ENCODE measurements around the gene KCNG2. TPM values are rescaled to one million over a fixed set of nuclear protein-coding genes. Genes with fewer than 3 reads are reported as not detected.

Gene KCNG2
- total RNA-seq, 1 experiment from 2014 or later = not detected

DNA sequence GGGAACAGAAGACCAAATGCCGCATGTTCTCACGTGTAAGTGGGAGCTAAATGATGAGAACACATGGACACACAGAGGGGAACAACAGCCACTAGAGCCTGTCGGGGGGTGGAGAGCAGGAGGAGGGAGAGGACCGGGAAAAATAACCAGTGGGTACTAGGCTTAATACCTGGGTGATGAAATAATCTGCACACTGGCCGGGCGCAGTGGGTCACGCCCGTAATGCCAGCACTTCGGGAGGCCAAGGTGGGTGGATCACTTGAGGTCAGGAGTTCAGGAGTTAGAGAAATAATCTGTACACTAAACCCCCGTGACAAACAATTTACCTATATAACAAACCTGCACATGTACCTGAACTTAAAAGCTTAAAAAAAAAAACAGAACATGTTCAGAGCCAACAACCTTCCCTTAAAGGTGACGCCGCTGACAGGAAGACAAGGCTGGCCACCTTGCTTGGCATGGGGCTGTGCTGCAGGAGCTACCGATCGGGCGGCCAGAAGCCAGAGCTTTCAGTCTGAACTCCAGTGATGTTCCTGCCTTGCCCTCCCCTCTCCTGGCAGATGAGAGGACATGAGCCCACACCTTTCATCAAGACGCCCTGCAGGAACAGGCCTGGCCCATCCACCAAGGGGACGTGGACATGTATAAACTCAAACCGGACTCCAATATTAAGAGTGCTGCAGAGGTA, 142.5 kb downstream of the KCNG2 start:
- Histone ChIP-seq H3K27ac (no peak overlapping the region), H3K27me3 (ENCODE audit: insufficient read depth, low read depth) (no peaks in the 10 kb centered on the region), H3K9me2 (ENCODE audit: insufficient read depth) (no peaks in the 10 kb centered on the region), H4K20me1 (ENCODE audit: insufficient read depth) (0 out of 2 replicates have a peak, but pooled peaks cover 5% of the 10 kb centered on the region), H3K79me2 (ENCODE audit: low read depth) (no peaks in the 10 kb centered on the region), H2AFZ (no peak overlapping the region), H3K36me3 (ENCODE audit: low read depth) (no peaks in the 10 kb centered on the region), H3K4me1 (replicated peaks; ENCODE audit: insufficient read depth) (no peaks in the 10 kb centered on the region), H3F3A (ENCODE audit: insufficient read depth, low read depth) (no peaks in the 10 kb centered on the region), H3K9me3 (ENCODE audit: insufficient read depth, low read depth) (no peaks in the 10 kb centered on the region), H3K4me3 (no peak overlapping the region), H3K4me2 (no peak overlapping the region)
- intact Hi-C loops (cut with micrococcal nuclease; ENCODE audit: unreplicated experiment) = no loop called here
- TF ChIP-seq EZH2 (IDR thresholded peaks at IDR 0.05; ENCODE audit: low read depth) = no peak
- TF ChIP-seq, protein P1, sequence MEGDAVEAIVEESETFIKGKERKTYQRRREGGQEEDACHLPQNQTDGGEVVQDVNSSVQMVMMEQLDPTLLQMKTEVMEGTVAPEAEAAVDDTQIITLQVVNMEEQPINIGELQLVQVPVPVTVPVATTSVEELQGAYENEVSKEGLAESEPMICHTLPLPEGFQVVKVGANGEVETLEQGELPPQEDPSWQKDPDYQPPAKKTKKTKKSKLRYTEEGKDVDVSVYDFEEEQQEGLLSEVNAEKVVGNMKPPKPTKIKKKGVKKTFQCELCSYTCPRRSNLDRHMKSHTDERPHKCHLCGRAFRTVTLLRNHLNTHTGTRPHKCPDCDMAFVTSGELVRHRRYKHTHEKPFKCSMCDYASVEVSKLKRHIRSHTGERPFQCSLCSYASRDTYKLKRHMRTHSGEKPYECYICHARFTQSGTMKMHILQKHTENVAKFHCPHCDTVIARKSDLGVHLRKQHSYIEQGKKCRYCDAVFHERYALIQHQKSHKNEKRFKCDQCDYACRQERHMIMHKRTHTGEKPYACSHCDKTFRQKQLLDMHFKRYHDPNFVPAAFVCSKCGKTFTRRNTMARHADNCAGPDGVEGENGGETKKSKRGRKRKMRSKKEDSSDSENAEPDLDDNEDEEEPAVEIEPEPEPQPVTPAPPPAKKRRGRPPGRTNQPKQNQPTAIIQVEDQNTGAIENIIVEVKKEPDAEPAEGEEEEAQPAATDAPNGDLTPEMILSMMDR (conservative IDR thresholded peaks at IDR 0.05) = no peak
- CTCF ChIA-PET = no interaction called here
- DNase-seq = no peak
- no TSS peak for BruUV-seq (replicated peaks)
- POLR2A ChIA-PET (ENCODE audit: unreplicated experiment) = interaction anchor here (0.6 kb wide), 1 partner anchor 95 kb away, joined by 3 read pairs; no protein-coding TSS in a partner anchor

DNA sequence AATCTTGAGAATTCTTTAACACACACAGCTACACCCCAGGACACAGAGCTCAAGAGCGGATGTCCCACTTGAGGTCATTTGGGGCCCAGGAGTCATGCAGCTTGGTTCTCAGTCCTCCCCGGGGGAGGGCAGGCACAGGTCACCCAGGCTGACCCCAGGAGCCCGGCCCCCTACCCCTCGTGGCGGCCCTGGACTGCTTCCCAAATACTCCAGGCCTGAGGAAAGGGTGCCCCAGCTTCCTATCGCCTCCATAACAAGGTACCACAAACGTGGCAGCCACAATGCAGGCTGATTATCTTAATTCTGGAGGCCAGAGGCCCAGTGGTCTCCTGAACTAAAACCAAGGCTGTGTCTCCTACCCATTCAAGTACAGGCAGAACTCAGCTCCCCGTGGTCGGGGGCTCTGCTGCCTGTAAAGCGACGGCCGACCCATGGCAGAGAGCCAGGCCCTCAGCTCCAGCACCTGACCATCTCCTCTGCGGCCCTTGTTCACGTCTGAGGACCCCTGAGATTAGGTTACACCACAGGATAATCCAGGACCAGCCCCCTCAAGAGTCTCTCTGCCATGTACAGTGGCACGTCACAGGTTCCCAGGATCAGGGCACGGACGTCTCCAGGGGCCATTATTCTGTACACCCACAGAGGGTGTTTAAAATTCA, 143.2 kb downstream of the KCNG2 start:
- Histone ChIP-seq H3K27ac (no peak overlapping the region), H2AFZ (no peak overlapping the region), H4K20me1 (ENCODE audit: insufficient read depth) (0 out of 2 replicates have a peak, but pooled peaks cover 5% of the 10 kb centered on the region), H3K9me2 (ENCODE audit: insufficient read depth) (no peaks in the 10 kb centered on the region), H3K4me1 (replicated peaks; ENCODE audit: insufficient read depth) (no peaks in the 10 kb centered on the region), H3K27me3 (ENCODE audit: insufficient read depth, low read depth) (no peaks in the 10 kb centered on the region), H3K79me2 (ENCODE audit: low read depth) (no peaks in the 10 kb centered on the region), H3K4me2 (no peak overlapping the region), H3K9me3 (ENCODE audit: insufficient read depth, low read depth) (no peaks in the 10 kb centered on the region), H3K4me3 (no peak overlapping the region), H3K36me3 (ENCODE audit: low read depth) (no peaks in the 10 kb centered on the region), H3F3A (ENCODE audit: insufficient read depth, low read depth) (no peaks in the 10 kb centered on the region)
- intact Hi-C loops (cut with micrococcal nuclease; ENCODE audit: unreplicated experiment) = no loop called here
- BruUV-seq (replicated peaks) = no TSS peak
- CTCF ChIA-PET = no interaction called here
- DNase-seq = no peak
- TF ChIP-seq, protein P1 (conservative IDR thresholded peaks at IDR 0.05) = no peak
- TF ChIP-seq EZH2 (IDR thresholded peaks at IDR 0.05; ENCODE audit: low read depth) = no peak
- POLR2A ChIA-PET (ENCODE audit: unreplicated experiment) = interaction anchor here (0.6 kb wide), 1 partner anchor 94 kb away, joined by 3 read pairs; no protein-coding TSS in a partner anchor

- CTCF ChIA-PET = no interaction called here
These were observed 143.9 kb downstream of the KCNG2 start for GRCh38 chr18:79941473-79942119.

More at GRCh38 chr18:79941473-79942119, 143.9 kb downstream of the KCNG2 start:
- intact Hi-C loops (cut with micrococcal nuclease; ENCODE audit: unreplicated experiment) = no loop called here
- Histone ChIP-seq H3K4me3 (no peak overlapping the region), H3K36me3 (ENCODE audit: low read depth) (no peaks in the 10 kb centered on the region), H3K27ac (no peak overlapping the region), H4K20me1 (ENCODE audit: insufficient read depth) (0 out of 2 replicates have a peak, but pooled peaks cover 5% of the 10 kb centered on the region), H3K27me3 (ENCODE audit: insufficient read depth, low read depth) (no peaks in the 10 kb centered on the region), H3K79me2 (ENCODE audit: low read depth) (no peaks in the 10 kb centered on the region), H3K4me2 (no peak overlapping the region), H3F3A (ENCODE audit: insufficient read depth, low read depth) (peaks cover under 1% of the 10 kb centered on the region), H2AFZ (no peak overlapping the region), H3K4me1 (replicated peaks; ENCODE audit: insufficient read depth) (0 out of 2 replicates have a peak, but pooled peaks cover 2% of the 10 kb centered on the region), H3K9me3 (ENCODE audit: insufficient read depth, low read depth) (no peaks in the 10 kb centered on the region), H3K9me2 (ENCODE audit: insufficient read depth) (no peaks in the 10 kb centered on the region)
- no peak for DNase-seq
- no TSS peak for BruUV-seq (replicated peaks)
- POLR2A ChIA-PET (ENCODE audit: unreplicated experiment) = no interaction called here
- TF ChIP-seq EZH2 (IDR thresholded peaks at IDR 0.05; ENCODE audit: low read depth) = no peak
- TF ChIP-seq, protein P1 (conservative IDR thresholded peaks at IDR 0.05) = no peak
